Frontal cortex (tissue), 4 donors: ENCODE measurements around the gene PID1. TPM values are rescaled to one million over a fixed set of nuclear protein-coding genes. Genes with fewer than 3 reads are reported as not detected.

Experiments used
- DNase-seq, 2 donors: peaks; one replicate each; pipeline ENCODE4 v3.0.0; 2012; ENCODE audit warnings: low spot score in 2 of 2
- FAIRE-seq: peaks from 2 replicates; lab custom pipeline; 2012; peaks lifted over from hg19 to GRCh38; lab: Jason Lieb, UNC
- small RNA-seq: library from RNA; depleted of rRNA; stranded (forward); fragments of <200 nt; gene quantifications from one replicate; pipeline ENCODE3, GENCODE V24; 2014
- total RNA-seq: library from RNA; depleted of rRNA; stranded (reverse); fragments of >200 nt; gene quantifications from one replicate; pipeline ENCODE4 v1.2.3, GENCODE V29; 2014
- donor health status: control.
- donor health status: control.
- donor health status: control.

PID1 gene
- total RNA-seq, 1 donor from 2014 or later: 36.7 TPM

GRCh38 chr2:228983700-228984099 is 287.4 kb downstream of the PID1 start:
- DNase-seq: no peak
- no peak for FAIRE-seq

GRCh38 chr2:228974169-228974568 is 296.9 kb downstream of the PID1 start:
- DNase-seq: no peak
- no peak for FAIRE-seq

Small RNA genes within 50 kb of the gene (small RNA-seq; reads per million reads assigned to genes)
- gene RN7SKP283: not detected
